Measurements from ENCODE around the gene ACVR1B. TPM values are rescaled to one million over a fixed set of nuclear protein-coding genes. Genes with fewer than 3 reads are reported as not detected.

The ACVR1B gene
- total RNA-seq, 1 donor from 2014 or later = 65.7 TPM

GRCh38 chr12:52005903-52006703, 54.6 kb downstream of the ACVR1B start:
- Mint-ChIP-seq H3K4me1 (ENCODE audit: low read depth) (peaks cover 14% of the 10 kb centered on the region), H3K4me3 (ENCODE audit: low read depth) (peak overlapping the region; percentile 82), H3K9me3 (ENCODE audit: low read depth) (no peaks in the 10 kb centered on the region), H3K36me3 (ENCODE audit: insufficient read depth) (peaks cover 1% of the 10 kb centered on the region), H3K27me3 (peaks cover 28% of the 10 kb centered on the region), H3K27ac (peak overlapping the region; percentile 86)
- TF ChIP-seq, protein P1, sequence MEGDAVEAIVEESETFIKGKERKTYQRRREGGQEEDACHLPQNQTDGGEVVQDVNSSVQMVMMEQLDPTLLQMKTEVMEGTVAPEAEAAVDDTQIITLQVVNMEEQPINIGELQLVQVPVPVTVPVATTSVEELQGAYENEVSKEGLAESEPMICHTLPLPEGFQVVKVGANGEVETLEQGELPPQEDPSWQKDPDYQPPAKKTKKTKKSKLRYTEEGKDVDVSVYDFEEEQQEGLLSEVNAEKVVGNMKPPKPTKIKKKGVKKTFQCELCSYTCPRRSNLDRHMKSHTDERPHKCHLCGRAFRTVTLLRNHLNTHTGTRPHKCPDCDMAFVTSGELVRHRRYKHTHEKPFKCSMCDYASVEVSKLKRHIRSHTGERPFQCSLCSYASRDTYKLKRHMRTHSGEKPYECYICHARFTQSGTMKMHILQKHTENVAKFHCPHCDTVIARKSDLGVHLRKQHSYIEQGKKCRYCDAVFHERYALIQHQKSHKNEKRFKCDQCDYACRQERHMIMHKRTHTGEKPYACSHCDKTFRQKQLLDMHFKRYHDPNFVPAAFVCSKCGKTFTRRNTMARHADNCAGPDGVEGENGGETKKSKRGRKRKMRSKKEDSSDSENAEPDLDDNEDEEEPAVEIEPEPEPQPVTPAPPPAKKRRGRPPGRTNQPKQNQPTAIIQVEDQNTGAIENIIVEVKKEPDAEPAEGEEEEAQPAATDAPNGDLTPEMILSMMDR (IDR thresholded peaks at IDR 0.05; ENCODE audit: unreplicated experiment) = no peak
- no peak for DNase-seq (ENCODE audit: low spot score, unreplicated experiment)

DNA sequence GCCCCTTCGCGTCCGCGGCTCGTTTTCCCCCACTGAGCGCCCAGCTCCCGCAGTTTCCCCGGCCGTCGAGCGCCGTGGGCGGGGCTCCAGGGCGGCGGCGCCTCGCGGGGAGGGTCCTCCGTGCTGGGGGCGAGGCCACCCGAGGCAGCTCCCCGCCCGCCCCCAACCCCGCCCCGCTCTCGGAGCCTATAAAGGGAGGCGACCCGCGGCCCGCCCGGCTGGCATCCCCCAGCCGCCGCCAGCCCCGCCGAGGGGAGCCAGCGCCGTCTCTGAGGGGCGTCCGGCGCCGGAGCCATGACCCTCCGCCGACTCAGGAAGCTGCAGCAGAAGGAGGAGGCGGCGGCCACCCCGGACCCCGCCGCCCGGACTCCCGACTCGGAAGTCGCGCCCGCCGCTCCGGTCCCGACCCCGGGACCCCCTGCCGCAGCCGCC, 55.2 kb downstream of the ACVR1B start, which contains the start of gene TAMALIN:
Gene TAMALIN, plus strand, starts transcription at position 221 of the 432 bp plus-strand sequence. Its CDS starts 74 bp downstream, at position 295.
- no peaks in the 10 kb centered on the region for H3K9me3 Mint-ChIP-seq (ENCODE audit: low read depth)
- peaks cover 28% of the 10 kb centered on the region for H3K27me3 Mint-ChIP-seq
- peak within 1 kb of the TSS; percentile 86 for H3K27ac Mint-ChIP-seq
- H3K4me3 Mint-ChIP-seq (ENCODE audit: low read depth) = peak within 1 kb of the TSS; percentile 82
- H3K4me1 Mint-ChIP-seq (ENCODE audit: low read depth) = peaks cover 15% of the 10 kb centered on the region
- TF ChIP-seq, protein P1 (IDR thresholded peaks at IDR 0.05; ENCODE audit: unreplicated experiment) = no peak
- H3K36me3 Mint-ChIP-seq (ENCODE audit: insufficient read depth) = peaks cover 3% of the 10 kb centered on the region
- DNase-seq (ENCODE audit: low spot score, unreplicated experiment) = peak; percentile 48

DNA sequence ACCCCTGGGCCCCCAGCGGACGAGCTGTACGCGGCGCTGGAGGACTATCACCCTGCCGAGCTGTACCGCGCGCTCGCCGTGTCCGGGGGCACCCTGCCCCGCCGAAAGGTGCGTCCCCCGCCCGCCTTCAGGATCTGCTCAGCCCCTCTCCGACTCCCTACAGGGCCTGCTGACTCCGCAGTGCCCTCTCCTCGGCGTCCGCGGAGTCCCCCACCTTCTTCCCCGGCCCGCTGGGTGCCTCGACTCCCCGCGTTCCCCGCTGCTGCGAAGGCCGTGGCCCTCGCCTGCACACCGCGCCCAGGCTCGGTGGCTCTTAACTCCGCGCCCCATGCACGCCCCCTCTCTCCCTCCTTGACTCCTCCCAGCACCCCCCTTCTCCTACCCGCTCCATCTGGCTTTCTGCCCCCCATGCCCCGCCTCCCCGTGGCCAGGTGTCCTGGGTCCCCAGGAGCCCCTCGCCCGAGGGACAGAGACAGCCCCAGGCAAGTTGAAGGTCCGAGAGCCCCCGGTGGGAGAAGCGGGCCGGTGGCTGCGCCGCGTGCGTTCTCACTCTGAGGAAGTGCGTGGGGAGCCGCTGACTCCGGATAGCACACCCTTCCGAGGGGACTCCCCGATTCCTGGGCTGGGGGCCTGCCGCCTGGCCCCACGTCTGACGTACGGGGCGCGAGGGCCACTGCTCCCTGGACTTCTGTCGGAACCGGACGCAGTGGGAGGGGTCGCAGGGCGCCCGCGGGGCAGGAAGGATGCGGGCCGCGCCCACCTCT, 55.8 kb downstream of the ACVR1B start:
- no peak for DNase-seq (ENCODE audit: low spot score, unreplicated experiment)

GRCh38 chr12:52007982-52008510, 56.5 kb downstream of the ACVR1B start:
- Mint-ChIP-seq H3K9me3 (ENCODE audit: low read depth) (no peaks in the 10 kb centered on the region), H3K27me3 (peaks cover 28% of the 10 kb centered on the region), H3K4me1 (ENCODE audit: low read depth) (peaks cover 15% of the 10 kb centered on the region), H3K27ac (no peak overlapping the region), H3K36me3 (ENCODE audit: insufficient read depth) (peaks cover 7% of the 10 kb centered on the region), H3K4me3 (ENCODE audit: low read depth) (peak overlapping the region; percentile 76)
- TF ChIP-seq, protein P1 (IDR thresholded peaks at IDR 0.05; ENCODE audit: unreplicated experiment) = no peak
- DNase-seq (ENCODE audit: low spot score, unreplicated experiment) = no peak

More for the DNA sequence above, 55.8 kb downstream of the ACVR1B start:
- Mint-ChIP-seq H3K4me3 (ENCODE audit: low read depth) (peak overlapping the region; percentile 76), H3K9me3 (ENCODE audit: low read depth) (no peaks in the 10 kb centered on the region), H3K27ac (no peak overlapping the region), H3K4me1 (ENCODE audit: low read depth) (peaks cover 15% of the 10 kb centered on the region), H3K36me3 (ENCODE audit: insufficient read depth) (peaks cover 5% of the 10 kb centered on the region), H3K27me3 (peaks cover 28% of the 10 kb centered on the region)
- TF ChIP-seq, protein P1 (IDR thresholded peaks at IDR 0.05; ENCODE audit: unreplicated experiment) = peak; percentile 7
